Naive thymus-derived CD8-positive, alpha-beta T cell (primary cell): ENCODE results near the gene CTTN. TPM values are rescaled to one million over a fixed set of nuclear protein-coding genes. Genes with fewer than 3 reads are reported as not detected.

Source experiments
- ATAC-seq, 2 donors: fragments of 150-1000 bp; cut with Tn5 transposase in 1 of 2; sonication (Bioruptor Pico), chemical (Tn5 transposase) in 1 of 2; 1 replicate in 1 of 2; 2 replicates in 1 of 2; pipeline ENCODE4 v1.10.0; 2021; ENCODE audit warnings: mild to moderate bottlenecking in 2 of 2, moderate library complexity in 2 of 2
- POLR2A ChIA-PET: fragments of 350-600 bp; sonication (Branson Sonifier 250); formaldehyde crosslinking; loops from one replicate; lab custom pipeline; 2021; ENCODE audit warnings: antibody characterized with exemption; lab: Charles Lee
- DNase-seq, 10 donors: peaks; one replicate each; pipeline versions ENCODE4 v3.0.0 to v3.0.0-alpha.2; 2020 to 2022
- H3K27ac Mint-ChIP-seq, 10 donors: one replicate each; pipeline ENCODE4 v1.8.0; 2020 to 2022; ENCODE audit warnings: mild to moderate bottlenecking in 10 of 10, mixed read lengths in 10 of 10, moderate library complexity in 4 of 10, inconsistent platforms in 1 of 10
- H3K27me3 Mint-ChIP-seq, 5 donors: one replicate each; pipeline ENCODE4 v1.8.0; 2021 to 2022; ENCODE audit warnings: mixed read lengths in 5 of 5
- H3K36me3 Mint-ChIP-seq, 3 donors: one replicate each; pipeline ENCODE4 v1.8.0; 2020 to 2022; ENCODE audit warnings: mixed read lengths in 3 of 3, mild to moderate bottlenecking in 2 of 3, inconsistent platforms in 1 of 3
- H3K4me1 Mint-ChIP-seq, 4 donors: one replicate each; pipeline ENCODE4 v1.8.0; 2021 to 2022; ENCODE audit warnings: mixed read lengths in 4 of 4
- H3K4me3 Mint-ChIP-seq, 10 donors: one replicate each; pipeline ENCODE4 v1.8.0; 2020 to 2022; ENCODE audit warnings: mild to moderate bottlenecking in 10 of 10, mixed read lengths in 10 of 10, moderate library complexity in 6 of 10, inconsistent platforms in 1 of 10
- H3K9me3 Mint-ChIP-seq, 9 donors: one replicate each; pipeline ENCODE4 v1.8.0; 2020 to 2022; ENCODE audit warnings: mixed read lengths in 9 of 9, mild to moderate bottlenecking in 3 of 9, inconsistent platforms in 1 of 9, moderate library complexity in 1 of 9
- polyA plus RNA-seq, 3 donors: library from polyadenylated mRNA; unstranded; fragments of 300-500 nt; fragmentation: Illumina TruSeq; gene quantifications; one replicate each; pipeline ENCODE4 v1.2.3, GENCODE V29; 2021
- total RNA-seq, 8 experiments: library from RNA in 2 of 8; stranded (reverse) in 2 of 8; gene quantifications; one replicate each; pipeline ENCODE4 v1.2.3 and lab custom pipeline; 2021 to 2026

The CTTN gene
- total and polyA plus RNA-seq, 5 experiments from 2014 or later: 0.16 TPM; not detected in 4

DNA sequence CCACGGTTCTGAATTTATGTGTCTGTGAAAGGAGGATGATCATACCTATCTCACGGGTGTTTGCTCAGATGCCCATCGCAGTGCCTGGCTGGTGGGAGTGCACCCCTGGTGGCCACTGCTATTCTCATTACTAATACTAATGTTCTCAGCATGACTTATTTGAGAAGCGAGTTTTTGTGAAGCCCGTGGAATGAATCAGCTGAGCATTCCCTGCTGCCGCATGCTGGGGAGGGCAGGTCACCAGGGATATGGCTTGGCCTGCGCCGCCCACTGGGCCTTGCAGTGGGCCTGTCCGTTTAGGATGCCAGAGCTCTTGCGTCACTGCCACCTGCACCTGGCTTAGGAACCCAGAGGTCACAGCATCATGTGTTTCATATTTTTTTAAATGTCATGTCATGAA lies 16.9 kb downstream of the CTTN start:
- ATAC-seq: no peak
- H3K9me3 Mint-ChIP-seq: no peaks in the 10 kb centered on the region
- H3K4me1 Mint-ChIP-seq: peaks cover 2 to 4% (median 3%) of the 10 kb centered on the region in 4 donors
- DNase-seq: no peak
- no peaks in the 10 kb centered on the region for H3K36me3 Mint-ChIP-seq
- POLR2A ChIA-PET: no interaction called here
- no peak overlapping the region for H3K4me3 Mint-ChIP-seq
- peak overlapping the region in 1 of 10 donors; percentile 20 for H3K27ac Mint-ChIP-seq
- H3K27me3 Mint-ChIP-seq: peaks cover 2 to 43% (median 25%) of the 10 kb centered on the region in 5 donors

DNA sequence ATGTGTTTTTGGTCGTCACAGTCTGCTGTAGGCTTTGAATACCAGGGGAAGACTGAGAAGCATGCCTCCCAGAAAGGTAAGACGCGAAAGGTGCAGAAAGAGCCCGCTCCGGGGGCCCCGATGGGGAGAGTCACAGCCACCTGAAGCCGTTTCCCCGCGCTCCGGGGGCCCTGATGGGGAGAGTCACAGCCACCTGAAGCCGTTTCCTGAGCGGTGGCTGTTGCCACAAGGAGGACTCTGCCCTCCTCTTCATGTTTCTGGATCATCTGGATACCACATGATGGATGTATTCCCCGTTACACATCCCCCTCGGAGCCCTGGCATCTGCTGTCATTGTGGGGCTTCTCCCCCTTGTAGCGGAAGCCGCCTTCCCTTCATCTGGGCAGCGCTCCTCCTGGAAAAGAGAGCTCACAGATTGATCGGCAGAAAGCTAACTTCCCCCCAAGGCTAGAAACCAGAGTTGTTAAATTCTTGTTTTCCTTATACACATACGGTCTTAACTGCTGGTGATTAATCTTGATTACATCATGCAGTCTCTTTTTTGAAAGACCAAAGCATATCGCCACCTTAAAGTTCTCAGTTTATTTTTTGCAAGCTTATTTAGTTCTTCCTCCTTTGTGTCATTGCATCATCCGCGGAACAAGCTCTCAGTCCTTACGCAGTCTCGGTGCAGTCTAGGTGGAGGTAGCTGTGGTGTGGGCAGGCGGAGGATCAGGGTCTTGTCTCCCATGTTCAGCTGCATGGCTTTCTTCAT lies 17.5 kb downstream of the CTTN start:
- POLR2A ChIA-PET: no interaction called here
- H3K4me1 Mint-ChIP-seq: peaks cover 2 to 4% (median 3%) of the 10 kb centered on the region in 4 donors
- DNase-seq: no peak
- no peaks in the 10 kb centered on the region for H3K36me3 Mint-ChIP-seq
- no peaks in the 10 kb centered on the region for H3K9me3 Mint-ChIP-seq
- no peak overlapping the region for H3K4me3 Mint-ChIP-seq
- H3K27me3 Mint-ChIP-seq: peaks cover 2 to 38% (median 19%) of the 10 kb centered on the region in 5 donors
- ATAC-seq: no peak
- no peak overlapping the region for H3K27ac Mint-ChIP-seq

DNA sequence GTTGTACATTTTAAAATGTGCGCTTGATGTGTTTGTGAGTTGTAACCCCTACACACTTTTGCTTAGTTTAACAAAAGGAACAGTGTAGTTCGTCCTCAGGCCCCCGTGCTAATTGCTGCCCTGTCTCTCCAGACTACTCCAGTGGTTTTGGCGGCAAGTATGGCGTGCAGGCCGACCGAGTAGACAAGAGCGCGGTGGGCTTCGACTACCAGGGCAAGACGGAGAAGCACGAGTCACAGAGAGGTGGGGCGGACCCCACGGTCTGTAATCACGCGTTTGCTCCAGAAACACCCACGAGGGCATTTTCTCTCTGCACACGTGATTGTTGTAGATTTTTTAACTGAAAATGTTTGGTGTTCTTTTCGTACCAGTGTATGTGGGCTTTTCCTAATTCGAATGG lies 18.6 kb downstream of the CTTN start:
- POLR2A ChIA-PET: no interaction called here
- Mint-ChIP-seq H3K9me3 (no peaks in the 10 kb centered on the region), H3K4me3 (no peak overlapping the region), H3K36me3 (no peaks in the 10 kb centered on the region), H3K27ac (peak overlapping the region in 1 of 10 donors; percentile 9), H3K27me3 (peaks cover 2 to 34% (median 17%) of the 10 kb centered on the region in 5 donors), H3K4me1 (peaks cover 2 to 4% (median 3%) of the 10 kb centered on the region in 4 donors)
- DNase-seq: no peak
- ATAC-seq: no peak

DNA sequence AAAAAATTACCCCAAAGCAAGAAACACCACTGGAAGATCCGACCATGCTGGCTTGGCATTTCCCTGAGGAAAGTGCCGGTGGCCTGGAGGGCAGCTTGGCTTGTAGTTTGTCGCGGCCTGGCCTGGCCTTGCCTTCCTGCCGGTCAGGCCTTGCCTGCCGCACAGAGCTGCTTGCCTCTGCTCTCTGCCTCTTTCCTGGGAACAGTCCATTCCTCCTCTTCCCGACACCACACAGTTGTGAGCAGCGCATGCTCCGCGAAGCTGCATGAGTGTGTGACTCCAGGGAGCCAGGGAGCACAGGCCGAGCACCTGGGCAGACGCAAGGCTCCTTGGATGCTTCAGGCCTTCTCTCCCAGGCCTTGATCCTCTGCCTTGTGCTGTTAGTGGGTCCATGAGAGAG lies 19.8 kb downstream of the CTTN start:
- Mint-ChIP-seq H3K9me3 (no peaks in the 10 kb centered on the region), H3K4me3 (no peak overlapping the region), H3K36me3 (no peaks in the 10 kb centered on the region), H3K27ac (no peak overlapping the region), H3K4me1 (peaks cover 2 to 4% (median 3%) of the 10 kb centered on the region in 4 donors), H3K27me3 (peaks cover 0 to 27% (median 18%) of the 10 kb centered on the region in 5 donors)
- DNase-seq (no peak), ATAC-seq (no peak)
- POLR2A ChIA-PET: no interaction called here

DNA sequence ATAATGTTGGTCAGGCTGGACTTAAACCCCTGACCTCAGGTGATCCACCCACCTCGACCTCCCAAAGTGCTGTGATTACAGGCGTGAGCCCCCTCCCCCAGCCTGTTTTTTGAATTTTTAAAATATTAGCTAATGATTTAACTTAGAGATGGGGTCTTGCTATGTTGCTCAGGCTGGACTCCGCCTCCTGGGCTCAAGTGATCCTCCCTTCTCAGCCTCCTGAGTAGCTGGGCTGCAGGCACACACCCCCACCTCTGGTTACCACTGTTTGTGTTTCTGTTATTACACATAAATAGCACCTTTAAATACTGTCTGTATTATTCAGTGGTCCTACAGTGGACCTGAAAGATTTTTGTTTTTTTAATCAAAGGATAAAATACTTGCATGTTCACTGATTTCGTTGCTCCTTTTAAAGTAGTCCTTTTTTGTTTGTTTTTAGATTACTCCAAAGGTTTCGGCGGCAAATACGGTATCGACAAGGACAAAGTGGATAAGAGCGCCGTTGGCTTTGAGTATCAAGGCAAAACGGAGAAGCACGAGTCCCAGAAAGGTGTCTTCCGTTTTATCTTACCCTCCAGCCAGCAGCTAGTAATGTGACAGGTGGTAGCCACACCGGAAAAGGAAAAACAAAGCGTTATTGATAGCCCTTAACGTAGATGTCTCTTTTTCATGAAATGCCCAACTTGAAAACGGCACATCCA lies 21.1 kb downstream of the CTTN start:
- Mint-ChIP-seq H3K4me3 (no peak overlapping the region), H3K36me3 (no peaks in the 10 kb centered on the region), H3K27ac (no peak overlapping the region), H3K27me3 (peaks cover 0 to 32% (median 25%) of the 10 kb centered on the region in 5 donors), H3K4me1 (peaks cover 4 to 6% (median 5%) of the 10 kb centered on the region in 4 donors), H3K9me3 (no peaks in the 10 kb centered on the region)
- POLR2A ChIA-PET: no interaction called here
- DNase-seq (no peak), ATAC-seq (no peak)

DNA sequence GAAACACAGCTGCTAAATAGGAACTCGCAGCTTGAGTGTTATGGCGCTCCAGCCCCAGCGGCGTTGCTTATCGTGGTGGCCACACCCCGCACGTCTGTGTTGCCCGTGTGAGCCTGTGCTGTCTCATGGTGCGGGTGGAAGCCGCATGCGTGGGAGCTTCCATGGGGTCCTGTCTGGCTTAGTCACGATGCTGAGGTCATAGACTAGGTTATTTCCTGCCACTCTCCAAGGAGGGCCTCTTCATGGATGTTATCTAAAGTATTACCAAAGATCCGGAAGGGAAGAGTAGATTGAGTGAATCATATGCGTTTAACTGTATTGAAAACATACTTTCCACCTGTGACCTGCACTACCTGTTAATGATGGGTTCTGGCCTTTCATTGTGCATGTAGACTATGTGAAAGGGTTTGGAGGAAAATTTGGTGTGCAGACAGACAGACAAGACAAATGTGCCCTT lies 21.7 kb downstream of the CTTN start:
- peaks cover 4 to 6% (median 4%) of the 10 kb centered on the region in 4 donors for H3K4me1 Mint-ChIP-seq
- no peak for ATAC-seq
- peaks cover 0 to 30% (median 24%) of the 10 kb centered on the region in 5 donors for H3K27me3 Mint-ChIP-seq
- H3K4me3 Mint-ChIP-seq: no peak overlapping the region
- H3K36me3 Mint-ChIP-seq: no peaks in the 10 kb centered on the region
- H3K27ac Mint-ChIP-seq: no peak overlapping the region
- H3K9me3 Mint-ChIP-seq: no peaks in the 10 kb centered on the region
- DNase-seq: no peak
- POLR2A ChIA-PET: no interaction called here

DNA sequence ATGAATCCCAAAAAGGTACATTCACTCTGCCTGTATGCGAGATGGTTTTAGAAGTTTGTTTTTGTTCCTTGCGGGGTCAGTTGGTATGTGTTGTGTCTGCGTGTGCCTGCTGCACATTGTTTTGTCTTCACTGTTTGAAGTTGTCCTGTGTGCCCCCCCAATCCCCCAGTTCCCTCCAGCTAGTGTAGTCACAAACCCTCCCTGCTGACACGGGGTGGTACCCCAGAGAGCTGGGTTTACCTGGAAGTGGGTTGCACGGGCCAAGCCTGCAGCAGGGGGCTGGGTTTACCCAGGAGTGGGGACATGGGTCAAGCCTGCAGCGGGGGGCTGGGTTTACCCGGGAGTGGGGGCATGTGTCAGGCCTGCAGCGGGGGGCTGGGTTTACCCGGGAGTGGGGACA lies 22.2 kb downstream of the CTTN start:
- DNase-seq: no peak
- peaks cover 0 to 29% (median 24%) of the 10 kb centered on the region in 5 donors for H3K27me3 Mint-ChIP-seq
- no peak overlapping the region for H3K27ac Mint-ChIP-seq
- no peak for ATAC-seq
- no peaks in the 10 kb centered on the region for H3K36me3 Mint-ChIP-seq
- POLR2A ChIA-PET: no interaction called here
- H3K4me3 Mint-ChIP-seq: no peak overlapping the region
- peaks cover 4 to 6% (median 4%) of the 10 kb centered on the region in 4 donors for H3K4me1 Mint-ChIP-seq
- no peaks in the 10 kb centered on the region for H3K9me3 Mint-ChIP-seq

DNA sequence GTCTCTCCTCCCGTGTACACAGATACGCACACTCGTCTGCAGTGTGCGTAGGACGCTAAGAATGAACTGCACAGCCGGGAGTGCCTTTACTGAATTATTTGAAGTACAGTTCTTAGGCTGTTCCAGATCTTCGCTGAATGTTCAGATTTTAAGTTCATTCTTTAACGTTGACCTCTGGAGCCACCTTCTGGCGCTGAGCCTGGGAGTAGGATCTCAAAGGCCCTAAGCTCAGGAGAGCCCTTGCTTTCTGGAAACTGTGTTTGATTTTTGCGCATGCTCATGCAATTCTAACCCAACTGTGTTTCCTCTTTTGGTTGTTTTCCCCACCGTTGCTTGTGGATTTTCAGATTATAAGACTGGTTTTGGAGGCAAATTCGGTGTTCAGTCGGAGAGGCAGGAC lies 22.8 kb downstream of the CTTN start:
- POLR2A ChIA-PET: no interaction called here
- no peak for DNase-seq

DNA sequence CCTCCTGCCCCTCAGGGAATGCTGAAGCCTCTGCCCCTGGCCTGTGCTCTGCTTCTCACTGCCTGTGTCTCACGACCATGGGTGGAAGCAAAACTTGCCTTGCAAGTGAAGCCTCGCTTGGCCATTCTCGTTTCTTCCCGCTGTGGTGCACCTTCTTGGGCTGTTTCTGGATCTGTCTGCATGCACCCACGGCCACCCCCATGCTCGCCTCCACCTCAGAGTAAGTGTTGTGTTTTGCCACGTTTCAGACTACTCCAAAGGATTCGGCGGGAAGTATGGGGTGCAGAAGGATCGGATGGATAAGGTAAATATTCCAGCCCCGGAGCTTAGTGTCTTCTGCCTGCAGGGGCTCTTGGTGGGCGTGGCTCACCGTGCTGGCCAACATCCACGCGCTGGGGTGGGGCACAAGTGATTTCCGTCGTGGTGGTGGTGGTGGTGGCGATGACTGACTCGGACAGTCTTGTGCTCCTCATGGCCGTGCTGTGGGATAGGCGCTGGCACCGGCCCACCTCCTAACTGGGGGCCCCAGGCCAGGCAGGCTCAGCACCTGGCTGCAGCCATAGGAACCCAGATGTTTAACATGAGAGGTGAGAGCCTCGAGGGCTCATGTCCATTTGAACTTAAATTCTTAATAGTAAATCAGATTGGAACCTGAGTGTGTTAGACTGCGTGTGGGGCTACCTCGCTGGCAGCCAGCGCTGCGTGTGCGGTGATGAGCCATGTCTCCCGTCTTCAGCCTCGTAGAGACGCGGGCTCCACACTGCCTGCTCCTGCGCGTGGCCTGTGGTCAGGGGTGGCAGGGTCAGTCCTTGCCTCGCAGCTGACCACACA lies 24.6 kb downstream of the CTTN start:
- no peaks in the 10 kb centered on the region for H3K36me3 Mint-ChIP-seq
- peaks cover 0 to 4% (median 2%) of the 10 kb centered on the region in 4 donors for H3K4me1 Mint-ChIP-seq
- DNase-seq (peak in 1 of 10 donors; percentile 34), ATAC-seq (no peak)
- peak overlapping the region in 1 of 10 donors; percentile 49 for H3K27ac Mint-ChIP-seq
- POLR2A ChIA-PET: no interaction called here
- H3K4me3 Mint-ChIP-seq: no peak overlapping the region
- peaks cover 0 to 31% (median 15%) of the 10 kb centered on the region in 5 donors for H3K27me3 Mint-ChIP-seq
- no peaks in the 10 kb centered on the region for H3K9me3 Mint-ChIP-seq

More for the DNA sequence above, 22.8 kb downstream of the CTTN start:
- Mint-ChIP-seq H3K27ac (no peak overlapping the region), H3K9me3 (no peaks in the 10 kb centered on the region), H3K4me3 (no peak overlapping the region), H3K27me3 (peaks cover 0 to 31% (median 22%) of the 10 kb centered on the region in 5 donors), H3K4me1 (peaks cover under 1 to 4% (median 3%) of the 10 kb centered on the region in 4 donors), H3K36me3 (no peaks in the 10 kb centered on the region)
- ATAC-seq: no peak

DNA sequence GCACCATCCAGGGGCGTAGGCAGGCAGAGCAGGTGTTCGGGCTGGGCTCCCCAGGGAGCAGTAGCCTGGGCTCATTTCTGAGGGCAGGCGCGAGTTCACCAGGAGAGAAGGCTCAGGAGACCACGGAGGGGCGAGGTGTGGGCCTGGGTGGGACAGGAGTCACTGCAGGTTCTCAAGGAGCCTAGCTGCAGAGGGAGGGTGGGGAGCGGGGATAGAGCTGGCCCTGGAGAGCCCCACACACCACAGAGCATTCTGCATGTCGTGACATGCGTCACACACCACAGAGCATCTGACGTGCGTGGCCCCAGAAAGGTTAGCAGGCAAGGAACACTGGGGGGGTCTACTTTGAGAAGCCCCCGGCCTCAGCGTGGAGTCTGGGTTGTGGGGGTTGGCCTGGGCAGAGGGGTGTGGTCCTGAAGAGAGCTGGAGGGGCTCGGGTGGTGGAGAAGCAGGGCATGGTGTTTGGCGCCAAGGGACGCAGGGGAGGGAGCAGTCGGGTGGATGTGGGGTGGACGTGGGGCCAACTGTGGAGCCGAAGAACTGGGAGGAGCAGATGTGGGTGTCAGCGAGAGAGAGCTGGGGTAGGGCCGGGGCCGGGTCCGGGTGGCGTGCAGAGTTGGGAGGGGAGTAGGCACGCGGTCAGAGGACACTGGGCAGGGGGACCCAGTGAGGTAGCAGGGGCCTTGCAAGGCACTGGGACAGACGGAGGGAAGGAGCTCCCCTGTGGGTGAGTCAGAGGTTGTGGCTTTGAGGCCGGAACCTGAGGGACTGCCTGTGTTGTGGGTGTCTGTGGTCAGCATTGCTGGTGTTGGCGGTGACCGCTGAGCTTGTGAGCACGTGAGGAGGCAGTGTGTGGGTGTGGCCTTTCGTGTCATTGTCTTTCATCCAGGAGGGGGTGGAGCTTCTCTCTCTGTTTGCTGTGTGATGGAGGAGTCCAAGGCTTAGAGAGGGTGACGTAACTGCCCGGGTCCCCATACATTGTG lies 25.5 kb downstream of the CTTN start:
- no peaks in the 10 kb centered on the region for H3K36me3 Mint-ChIP-seq
- peak overlapping the region in 1 of 10 donors; percentile 63 for H3K4me3 Mint-ChIP-seq
- peak overlapping the region in 2 of 10 donors; percentile 48 to 88 for H3K27ac Mint-ChIP-seq
- DNase-seq (peak in 1 of 10 donors; percentile 33), ATAC-seq (no peak)
- peaks cover 0 to 4% (median 2%) of the 10 kb centered on the region in 4 donors for H3K4me1 Mint-ChIP-seq
- no peaks in the 10 kb centered on the region for H3K9me3 Mint-ChIP-seq
- peaks cover 0 to 37% (median 17%) of the 10 kb centered on the region in 5 donors for H3K27me3 Mint-ChIP-seq
- POLR2A ChIA-PET: no interaction called here

DNA sequence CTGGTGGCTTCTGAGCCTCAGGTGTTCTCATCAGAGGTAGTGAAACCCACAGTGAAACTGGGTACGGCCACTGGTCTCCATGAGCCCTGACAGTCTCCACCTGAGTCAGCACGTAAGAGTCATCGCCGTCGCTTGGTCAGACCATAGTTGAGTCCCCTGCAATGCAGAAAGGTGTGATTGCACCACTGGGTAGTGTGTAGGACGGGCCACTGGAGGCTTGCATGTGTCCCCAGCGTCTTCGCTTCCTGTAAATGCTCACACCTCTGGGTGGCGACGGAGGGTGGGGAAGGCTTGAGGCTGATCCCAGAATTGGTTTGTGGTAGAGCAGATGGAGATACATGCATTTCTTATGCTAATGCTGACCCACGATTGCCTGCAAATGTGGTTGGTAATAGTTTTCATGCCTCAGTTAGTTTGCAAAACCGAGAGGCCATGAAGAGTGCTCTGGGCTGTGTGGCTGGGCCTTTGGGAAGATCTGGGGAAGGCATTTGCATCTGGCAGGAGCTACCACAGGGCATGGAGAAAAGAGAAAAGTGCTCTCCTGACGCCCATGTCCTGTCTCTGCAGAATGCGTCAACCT lies 26.5 kb downstream of the CTTN start:
- H3K9me3 Mint-ChIP-seq: no peaks in the 10 kb centered on the region
- no peak overlapping the region for H3K4me3 Mint-ChIP-seq
- POLR2A ChIA-PET: no interaction called here
- no peak for DNase-seq
- H3K36me3 Mint-ChIP-seq: no peaks in the 10 kb centered on the region
- no peak for ATAC-seq
- peaks cover 0 to 39% (median 19%) of the 10 kb centered on the region in 5 donors for H3K27me3 Mint-ChIP-seq
- peaks cover 0 to 4% (median 2%) of the 10 kb centered on the region in 4 donors for H3K4me1 Mint-ChIP-seq
- peak overlapping the region in 1 of 10 donors; percentile 41 for H3K27ac Mint-ChIP-seq
